GM23338 (cell line): ENCODE measurements around the gene DCD. TPM values are rescaled to one million over a fixed set of nuclear protein-coding genes. Genes with fewer than 3 reads are reported as not detected.

Source experiments
- ATAC-seq: fragments of 200-7000 bp; cut with Tn5 transposase; 3 replicates; pipeline ENCODE4 v1.9.1; 2020
- DNase-seq: peaks from one replicate; pipeline ENCODE4 v3.0.0-alpha.2; 2015; ENCODE audit warnings: low spot score
- H2AFZ ChIP-seq: fragments of 200-600 bp; sonication (generic); 2 replicates; pipeline ENCODE4 v1.8.0; 2016; ENCODE audit warnings: antibody characterized with exemption, mild to moderate bottlenecking, moderate library complexity
- H3F3A ChIP-seq: fragments of 200-600 bp; sonication (generic); replicated peaks from 2 replicates; pipeline ENCODE4 v1.8.0; 2017; ENCODE audit warnings: antibody characterized with exemption, mixed run types, low read depth
- H3K27ac ChIP-seq: fragments of 200-600 bp; sonication (generic); 2 replicates; pipeline ENCODE4 v1.6.1; 2016; ENCODE audit warnings: low read depth
- H3K27me3 ChIP-seq: fragments of 200-600 bp; sonication (generic); 2 replicates; pipeline ENCODE4 v1.8.0; 2016; ENCODE audit warnings: mild to moderate bottlenecking, mixed run types, moderate library complexity; ENCODE audit not compliant: insufficient read depth
- H3K36me3 ChIP-seq: fragments of 200-600 bp; sonication (generic); 2 replicates; pipeline ENCODE4 v1.8.0; 2016; ENCODE audit warnings: mild to moderate bottlenecking; ENCODE audit not compliant: insufficient read depth
- H3K4me1 ChIP-seq: fragments of 200-600 bp; sonication (generic); 2 replicates; pipeline ENCODE4 v1.8.0; 2016; ENCODE audit warnings: mild to moderate bottlenecking, moderate library complexity; ENCODE audit not compliant: insufficient read depth
- H3K4me2 ChIP-seq: fragments of 200-600 bp; sonication (generic); 2 replicates; pipeline ENCODE4 v1.7.1; 2017; ENCODE audit warnings: mixed run types
- H3K4me3 ChIP-seq: fragments of 200-600 bp; sonication (generic); 2 replicates; pipeline ENCODE4 v1.6.1; 2016; ENCODE audit warnings: mixed run types
- H3K79me2 ChIP-seq: fragments of 200-600 bp; sonication (generic); replicated peaks from 2 replicates; pipeline ENCODE4 v1.8.0; 2017; ENCODE audit warnings: mild to moderate bottlenecking; ENCODE audit not compliant: insufficient read depth
- H3K9me2 ChIP-seq: fragments of 200-600 bp; sonication (generic); 2 replicates; pipeline ENCODE4 v1.8.0; 2017; ENCODE audit not compliant: insufficient read depth
- H4K20me1 ChIP-seq: fragments of 200-600 bp; sonication (generic); replicated peaks from 2 replicates; pipeline ENCODE4 v1.8.0; 2017; ENCODE audit warnings: mild to moderate bottlenecking; ENCODE audit not compliant: insufficient read depth
- H3K27ac Mint-ChIP-seq: 2 replicates; pipeline ENCODE4 v1.8.0; 2020; ENCODE audit warnings: inconsistent platforms, mild to moderate bottlenecking, moderate library complexity, mixed read lengths
- H3K27me3 Mint-ChIP-seq: 3 replicates; pipeline ENCODE4 v1.8.0; 2022; ENCODE audit warnings: low read depth, mild to moderate bottlenecking, moderate library complexity, mixed read lengths, inconsistent platforms; ENCODE audit not compliant: insufficient read depth, poor library complexity
- H3K36me3 Mint-ChIP-seq: 3 replicates; pipeline ENCODE4 v1.8.0; 2021; ENCODE audit warnings: low read depth, mild to moderate bottlenecking, inconsistent platforms, moderate library complexity, mixed read lengths
- H3K4me1 Mint-ChIP-seq: 3 replicates; pipeline ENCODE4 v1.8.0; 2020; ENCODE audit warnings: mild to moderate bottlenecking, inconsistent platforms, mixed read lengths
- H3K4me3 Mint-ChIP-seq: 3 replicates; pipeline ENCODE4 v1.8.0; 2021; ENCODE audit warnings: moderate library complexity, mild to moderate bottlenecking, inconsistent platforms, mixed read lengths
- H3K9me3 Mint-ChIP-seq: 3 replicates; pipeline ENCODE4 v1.8.0; 2020; ENCODE audit warnings: moderate library complexity, mild to moderate bottlenecking, inconsistent platforms, mixed read lengths
- CREB1 ChIP-seq: fragments of 250-450 bp; sonication (Bioruptor Pico); IDR thresholded peaks from 2 replicates; pipeline ENCODE4 v1.5.0; 2020; ENCODE audit warnings: low read depth, mild to moderate bottlenecking, moderate library complexity
- CTCF ChIP-seq, 2 experiments: fragments of 200-600 bp in 1 of 2; sonication (generic) in 1 of 2; conservative IDR thresholded peaks; 2 replicates each; pipeline versions ENCODE4 v1.5.1 to v1.6.1; 2016 to 2017; ENCODE audit warnings: antibody characterized with exemption in 2 of 2, low read depth in 2 of 2, mild to moderate bottlenecking in 2 of 2, moderate library complexity in 1 of 2
- ETS1 ChIP-seq: IDR thresholded peaks from 2 replicates; pipeline ENCODE4 v1.6.1; 2016; ENCODE audit warnings: antibody characterized with exemption
- EZH2 ChIP-seq: fragments of 200-600 bp; sonication (generic); IDR thresholded peaks from one replicate; pipeline ENCODE4 v1.8.0; 2017; ENCODE audit warnings: antibody characterized with exemption, mild to moderate bottlenecking, low read depth; ENCODE audit not compliant: unreplicated experiment
- EZH2phosphoT487 ChIP-seq: fragments of 200-600 bp; sonication (generic); IDR thresholded peaks from one replicate; pipeline ENCODE4 v1.8.1; 2018; ENCODE audit warnings: antibody characterized with exemption; ENCODE audit not compliant: unreplicated experiment
- JUNB ChIP-seq: IDR thresholded peaks from one replicate; pipeline ENCODE4 v1.6.1; 2016; ENCODE audit warnings: antibody characterized with exemption; ENCODE audit not compliant: unreplicated experiment
- NANOG ChIP-seq: IDR thresholded peaks from 2 replicates; pipeline ENCODE4 v1.6.1; 2016; ENCODE audit warnings: antibody characterized with exemption, borderline replicate concordance
- POLR2AphosphoS5 ChIP-seq: IDR thresholded peaks from 2 replicates; pipeline ENCODE4 v1.6.1; 2016; ENCODE audit warnings: antibody characterized with exemption, low read depth
- REST ChIP-seq: IDR thresholded peaks from one replicate; pipeline ENCODE4 v1.6.1; 2018; ENCODE audit warnings: antibody characterized with exemption; ENCODE audit not compliant: unreplicated experiment
- STAT1 ChIP-seq: IDR thresholded peaks from one replicate; pipeline ENCODE4 v1.6.1; 2016; ENCODE audit warnings: antibody characterized with exemption; ENCODE audit not compliant: unreplicated experiment
- ZNF114 ChIP-seq: fragments of 250-450 bp; sonication (Bioruptor Pico); IDR thresholded peaks from 2 replicates; pipeline ENCODE4 v1.5.0; 2020; ENCODE audit warnings: mild to moderate bottlenecking, moderate library complexity
- ZNF331 ChIP-seq: fragments of 250-450 bp; sonication (Bioruptor Pico); IDR thresholded peaks from 2 replicates; pipeline ENCODE4 v1.5.0; 2020; ENCODE audit warnings: low read depth, mild to moderate bottlenecking, moderate library complexity
- polyA plus RNA-seq: library from polyadenylated mRNA; unstranded; fragments of >200 nt; fragmentation: Nextera tagmentation; extraction: Ambion mirVana; gene quantifications from 2 replicates; pipeline ENCODE4 v1.2.1, GENCODE V29; 2016
- total RNA-seq: library from RNA; depleted of rRNA; stranded (reverse); fragments of >200 nt; shearing (Covaris generic); gene quantifications from 2 replicates; pipeline ENCODE4 v1.2.3, GENCODE V29; 2014
- TF ChIP-seq, protein P1 (sequence below): fragments of 250-450 bp; sonication (Bioruptor Pico); IDR thresholded peaks from 2 replicates; pipeline ENCODE4 v1.5.0; 2020; ENCODE audit warnings: mild to moderate bottlenecking, moderate library complexity

The DCD gene
- total and polyA plus RNA-seq, 2 experiments from 2014 or later, result not detected

DNA sequence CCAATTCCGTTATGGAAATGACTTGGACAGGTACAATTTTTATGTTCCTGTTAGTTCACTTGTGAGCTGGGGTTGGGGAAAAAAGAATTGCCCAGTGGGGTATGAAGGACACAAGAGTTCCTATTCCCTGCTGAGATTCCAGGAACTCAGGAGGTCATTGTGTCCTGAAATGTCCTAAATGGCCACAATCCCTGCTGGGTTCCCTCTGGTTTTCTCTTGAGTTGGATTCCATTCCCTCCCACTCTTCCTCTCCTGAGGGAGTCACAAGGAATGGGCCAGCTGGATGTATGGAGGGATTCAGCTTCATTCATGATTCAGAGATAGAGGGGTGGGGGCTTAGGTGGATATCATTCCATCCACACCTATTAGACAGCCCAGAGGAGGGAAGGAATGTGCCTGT lies 34.5 kb upstream of the DCD start:
- Histone ChIP-seq H3K36me3 (no peaks in the 10 kb centered on the region), H3K79me2 (no peaks in the 10 kb centered on the region), H3K9me2 (peaks cover 18% of the 10 kb centered on the region; the same call in 1 of the 2 replicates), H3K4me1 (peaks cover 49% of the 10 kb centered on the region), H4K20me1 (no peaks in the 10 kb centered on the region), H3K27me3 (no peaks in the 10 kb centered on the region), H3K27ac (peak overlapping the region; percentile 67; the same call in 1 of the 2 replicates), H3K4me2 (peak overlapping the region; percentile 52), H2AFZ (no peak overlapping the region), H3K4me3 (peak overlapping the region; percentile 3; the same call in 1 of the 2 replicates), H3F3A (peaks cover 4% of the 10 kb centered on the region; the same call in 1 of the 2 replicates)
- ATAC-seq (no peak), DNase-seq (no peak)
- Mint-ChIP-seq H3K27ac (no peak overlapping the region), H3K4me1 (peaks cover 48% of the 10 kb centered on the region), H3K4me3 (no peak overlapping the region), H3K27me3 (peaks cover 13% of the 10 kb centered on the region), H3K9me3 (peaks cover 9% of the 10 kb centered on the region), H3K36me3 (peaks cover 9% of the 10 kb centered on the region)
- no peak for TF ChIP-seq JUNB
- TF ChIP-seq STAT1, result no peak
- TF ChIP-seq, protein P1, sequence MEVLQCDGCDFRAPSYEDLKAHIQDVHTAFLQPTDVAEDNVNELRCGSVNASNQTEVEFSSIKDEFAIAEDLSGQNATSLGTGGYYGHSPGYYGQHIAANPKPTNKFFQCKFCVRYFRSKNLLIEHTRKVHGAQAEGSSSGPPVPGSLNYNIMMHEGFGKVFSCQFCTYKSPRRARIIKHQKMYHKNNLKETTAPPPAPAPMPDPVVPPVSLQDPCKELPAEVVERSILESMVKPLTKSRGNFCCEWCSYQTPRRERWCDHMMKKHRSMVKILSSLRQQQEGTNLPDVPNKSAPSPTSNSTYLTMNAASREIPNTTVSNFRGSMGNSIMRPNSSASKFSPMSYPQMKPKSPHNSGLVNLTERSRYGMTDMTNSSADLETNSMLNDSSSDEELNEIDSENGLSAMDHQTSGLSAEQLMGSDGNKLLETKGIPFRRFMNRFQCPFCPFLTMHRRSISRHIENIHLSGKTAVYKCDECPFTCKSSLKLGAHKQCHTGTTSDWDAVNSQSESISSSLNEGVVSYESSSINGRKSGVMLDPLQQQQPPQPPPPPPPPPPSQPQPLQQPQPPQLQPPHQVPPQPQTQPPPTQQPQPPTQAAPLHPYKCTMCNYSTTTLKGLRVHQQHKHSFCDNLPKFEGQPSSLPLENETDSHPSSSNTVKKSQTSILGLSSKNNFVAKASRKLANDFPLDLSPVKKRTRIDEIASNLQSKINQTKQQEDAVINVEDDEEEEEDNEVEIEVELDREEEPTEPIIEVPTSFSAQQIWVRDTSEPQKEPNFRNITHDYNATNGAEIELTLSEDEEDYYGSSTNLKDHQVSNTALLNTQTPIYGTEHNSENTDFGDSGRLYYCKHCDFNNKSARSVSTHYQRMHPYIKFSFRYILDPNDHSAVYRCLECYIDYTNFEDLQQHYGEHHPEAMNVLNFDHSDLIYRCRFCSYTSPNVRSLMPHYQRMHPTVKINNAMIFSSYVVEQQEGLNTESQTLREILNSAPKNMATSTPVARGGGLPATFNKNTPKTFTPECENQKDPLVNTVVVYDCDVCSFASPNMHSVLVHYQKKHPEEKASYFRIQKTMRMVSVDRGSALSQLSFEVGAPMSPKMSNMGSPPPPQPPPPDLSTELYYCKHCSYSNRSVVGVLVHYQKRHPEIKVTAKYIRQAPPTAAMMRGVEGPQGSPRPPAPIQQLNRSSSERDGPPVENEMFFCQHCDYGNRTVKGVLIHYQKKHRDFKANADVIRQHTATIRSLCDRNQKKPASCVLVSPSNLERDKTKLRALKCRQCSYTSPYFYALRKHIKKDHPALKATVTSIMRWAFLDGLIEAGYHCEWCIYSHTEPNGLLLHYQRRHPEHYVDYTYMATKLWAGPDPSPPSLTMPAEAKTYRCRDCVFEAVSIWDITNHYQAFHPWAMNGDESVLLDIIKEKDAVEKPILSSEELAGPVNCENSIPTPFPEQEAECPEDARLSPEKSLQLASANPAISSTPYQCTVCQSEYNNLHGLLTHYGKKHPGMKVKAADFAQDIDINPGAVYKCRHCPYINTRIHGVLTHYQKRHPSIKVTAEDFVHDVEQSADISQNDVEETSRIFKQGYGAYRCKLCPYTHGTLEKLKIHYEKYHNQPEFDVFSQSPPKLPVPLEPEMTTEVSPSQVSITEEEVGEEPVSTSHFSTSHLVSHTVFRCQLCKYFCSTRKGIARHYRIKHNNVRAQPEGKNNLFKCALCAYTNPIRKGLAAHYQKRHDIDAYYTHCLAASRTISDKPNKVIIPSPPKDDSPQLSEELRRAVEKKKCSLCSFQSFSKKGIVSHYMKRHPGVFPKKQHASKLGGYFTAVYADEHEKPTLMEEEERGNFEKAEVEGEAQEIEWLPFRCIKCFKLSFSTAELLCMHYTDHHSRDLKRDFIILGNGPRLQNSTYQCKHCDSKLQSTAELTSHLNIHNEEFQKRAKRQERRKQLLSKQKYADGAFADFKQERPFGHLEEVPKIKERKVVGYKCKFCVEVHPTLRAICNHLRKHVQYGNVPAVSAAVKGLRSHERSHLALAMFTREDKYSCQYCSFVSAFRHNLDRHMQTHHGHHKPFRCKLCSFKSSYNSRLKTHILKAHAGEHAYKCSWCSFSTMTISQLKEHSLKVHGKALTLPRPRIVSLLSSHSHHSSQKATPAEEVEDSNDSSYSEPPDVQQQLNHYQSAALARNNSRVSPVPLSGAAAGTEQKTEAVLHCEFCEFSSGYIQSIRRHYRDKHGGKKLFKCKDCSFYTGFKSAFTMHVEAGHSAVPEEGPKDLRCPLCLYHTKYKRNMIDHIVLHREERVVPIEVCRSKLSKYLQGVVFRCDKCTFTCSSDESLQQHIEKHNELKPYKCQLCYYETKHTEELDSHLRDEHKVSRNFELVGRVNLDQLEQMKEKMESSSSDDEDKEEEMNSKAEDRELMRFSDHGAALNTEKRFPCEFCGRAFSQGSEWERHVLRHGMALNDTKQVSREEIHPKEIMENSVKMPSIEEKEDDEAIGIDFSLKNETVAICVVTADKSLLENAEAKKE (CRISPR knock-in tag), result peak; percentile 60; the same call in 1 of the 2 replicates
- TF ChIP-seq REST, result no peak
- TF ChIP-seq CTCF (conservative IDR thresholded peaks at IDR 0.05; ENCODE audit: low read depth in 2 of 2), result no peak
- no peak for TF ChIP-seq ZNF331 (CRISPR knock-in tag)
- no peak for TF ChIP-seq EZH2phosphoT487
- no peak for TF ChIP-seq POLR2AphosphoS5
- no peak for TF ChIP-seq NANOG
- 0 out of 2 replicates have a peak, but pooled peaks have one; percentile 25 for TF ChIP-seq ZNF114 (CRISPR knock-in tag)
- TF ChIP-seq ETS1, result no peak
- no peak for TF ChIP-seq EZH2
- TF ChIP-seq CREB1, result no peak
